WTC11 (cell line): ENCODE measurements around the gene RPL37.

Experiments
- CBFB ChIP-seq: sonication (generic); formaldehyde crosslinking; IDR thresholded peaks from 2 replicates; pipeline ENCODE4 v1.8.1; 2022; ENCODE audit warnings: mild to moderate bottlenecking, low read depth, missing genetic modification reagents
- JUN ChIP-seq: sonication (generic); formaldehyde crosslinking; IDR thresholded peaks from 2 replicates; pipeline ENCODE4 v1.8.0; 2023; ENCODE audit warnings: mild to moderate bottlenecking, missing genetic modification reagents
- ZNF138 ChIP-seq: sonication (generic); formaldehyde crosslinking; conservative IDR thresholded peaks from 2 replicates; pipeline ENCODE4 v1.8.1; 2022; ENCODE audit warnings: mild to moderate bottlenecking, moderate library complexity, missing genetic modification reagents
- TF ChIP-seq, protein P1 (sequence below): sonication (generic); formaldehyde crosslinking; IDR thresholded peaks from 2 replicates; pipeline ENCODE4 v1.8.0; 2022; ENCODE audit warnings: mild to moderate bottlenecking, missing genetic modification reagents
- TF ChIP-seq, protein P2 (sequence below): sonication (generic); formaldehyde crosslinking; IDR thresholded peaks from 2 replicates; pipeline ENCODE4 v1.8.1; 2022; ENCODE audit warnings: low read depth, missing genetic modification reagents, borderline replicate concordance
- TF ChIP-seq, protein P3 (sequence below): sonication (generic); formaldehyde crosslinking; conservative IDR thresholded peaks from 2 replicates; pipeline ENCODE4 v1.8.1; 2022; ENCODE audit warnings: mild to moderate bottlenecking, missing genetic modification reagents
- TF ChIP-seq, protein P4 (sequence below): fragments of 200-600 bp; IDR thresholded peaks from 2 replicates; pipeline ENCODE4 v1.8.0; 2022; ENCODE audit warnings: antibody characterized with exemption
- TF ChIP-seq, protein P5 (sequence below): sonication (generic); formaldehyde crosslinking; IDR thresholded peaks from 2 replicates; pipeline ENCODE4 v1.8.1; 2023; ENCODE audit warnings: mild to moderate bottlenecking, missing genetic modification reagents, moderate library complexity

DNA sequence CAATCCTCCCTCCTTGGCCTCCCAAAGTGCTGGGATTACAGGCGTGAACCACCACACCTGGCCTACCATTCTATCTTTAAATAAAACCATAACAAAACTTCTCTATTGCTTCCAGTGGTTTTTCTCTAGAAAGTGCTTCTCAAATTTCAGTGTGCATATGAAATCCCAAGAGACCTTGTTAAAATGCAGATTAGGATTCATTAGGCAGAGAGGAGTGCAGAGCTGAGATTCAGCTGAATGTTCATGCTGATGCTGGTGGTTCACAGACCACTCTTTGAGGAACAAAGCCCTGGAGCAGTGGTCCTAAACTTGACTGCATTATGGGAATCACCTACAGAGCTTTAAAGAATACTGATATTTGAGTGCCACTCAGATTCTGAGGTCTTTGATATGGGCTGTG lies 34.4 kb upstream of the RPL37 start:
- TF ChIP-seq, protein P1, sequence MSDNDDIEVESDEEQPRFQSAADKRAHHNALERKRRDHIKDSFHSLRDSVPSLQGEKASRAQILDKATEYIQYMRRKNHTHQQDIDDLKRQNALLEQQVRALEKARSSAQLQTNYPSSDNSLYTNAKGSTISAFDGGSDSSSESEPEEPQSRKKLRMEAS (CRISPR knock-in tag) = no peak
- TF ChIP-seq, protein P2, sequence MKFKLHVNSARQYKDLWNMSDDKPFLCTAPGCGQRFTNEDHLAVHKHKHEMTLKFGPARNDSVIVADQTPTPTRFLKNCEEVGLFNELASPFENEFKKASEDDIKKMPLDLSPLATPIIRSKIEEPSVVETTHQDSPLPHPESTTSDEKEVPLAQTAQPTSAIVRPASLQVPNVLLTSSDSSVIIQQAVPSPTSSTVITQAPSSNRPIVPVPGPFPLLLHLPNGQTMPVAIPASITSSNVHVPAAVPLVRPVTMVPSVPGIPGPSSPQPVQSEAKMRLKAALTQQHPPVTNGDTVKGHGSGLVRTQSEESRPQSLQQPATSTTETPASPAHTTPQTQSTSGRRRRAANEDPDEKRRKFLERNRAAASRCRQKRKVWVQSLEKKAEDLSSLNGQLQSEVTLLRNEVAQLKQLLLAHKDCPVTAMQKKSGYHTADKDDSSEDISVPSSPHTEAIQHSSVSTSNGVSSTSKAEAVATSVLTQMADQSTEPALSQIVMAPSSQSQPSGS = no peak
- no peak for TF ChIP-seq ZNF138 (CRISPR knock-in tag)
- TF ChIP-seq, protein P3, sequence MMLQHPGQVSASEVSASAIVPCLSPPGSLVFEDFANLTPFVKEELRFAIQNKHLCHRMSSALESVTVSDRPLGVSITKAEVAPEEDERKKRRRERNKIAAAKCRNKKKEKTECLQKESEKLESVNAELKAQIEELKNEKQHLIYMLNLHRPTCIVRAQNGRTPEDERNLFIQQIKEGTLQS (CRISPR knock-in tag) = no peak
- TF ChIP-seq, protein P4, sequence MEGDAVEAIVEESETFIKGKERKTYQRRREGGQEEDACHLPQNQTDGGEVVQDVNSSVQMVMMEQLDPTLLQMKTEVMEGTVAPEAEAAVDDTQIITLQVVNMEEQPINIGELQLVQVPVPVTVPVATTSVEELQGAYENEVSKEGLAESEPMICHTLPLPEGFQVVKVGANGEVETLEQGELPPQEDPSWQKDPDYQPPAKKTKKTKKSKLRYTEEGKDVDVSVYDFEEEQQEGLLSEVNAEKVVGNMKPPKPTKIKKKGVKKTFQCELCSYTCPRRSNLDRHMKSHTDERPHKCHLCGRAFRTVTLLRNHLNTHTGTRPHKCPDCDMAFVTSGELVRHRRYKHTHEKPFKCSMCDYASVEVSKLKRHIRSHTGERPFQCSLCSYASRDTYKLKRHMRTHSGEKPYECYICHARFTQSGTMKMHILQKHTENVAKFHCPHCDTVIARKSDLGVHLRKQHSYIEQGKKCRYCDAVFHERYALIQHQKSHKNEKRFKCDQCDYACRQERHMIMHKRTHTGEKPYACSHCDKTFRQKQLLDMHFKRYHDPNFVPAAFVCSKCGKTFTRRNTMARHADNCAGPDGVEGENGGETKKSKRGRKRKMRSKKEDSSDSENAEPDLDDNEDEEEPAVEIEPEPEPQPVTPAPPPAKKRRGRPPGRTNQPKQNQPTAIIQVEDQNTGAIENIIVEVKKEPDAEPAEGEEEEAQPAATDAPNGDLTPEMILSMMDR = no peak
- TF ChIP-seq JUN (CRISPR knock-in tag) = no peak
- TF ChIP-seq, protein P5, sequence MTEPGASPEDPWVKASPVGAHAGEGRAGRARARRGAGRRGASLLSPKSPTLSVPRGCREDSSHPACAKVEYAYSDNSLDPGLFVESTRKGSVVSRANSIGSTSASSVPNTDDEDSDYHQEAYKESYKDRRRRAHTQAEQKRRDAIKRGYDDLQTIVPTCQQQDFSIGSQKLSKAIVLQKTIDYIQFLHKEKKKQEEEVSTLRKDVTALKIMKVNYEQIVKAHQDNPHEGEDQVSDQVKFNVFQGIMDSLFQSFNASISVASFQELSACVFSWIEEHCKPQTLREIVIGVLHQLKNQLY (CRISPR knock-in tag) = no peak
- no peak for TF ChIP-seq CBFB
